ENCODE results near the gene DOCK6.

The DOCK6 gene

GRCh38 chr19:11223200-11223599 lies 39.1 kb downstream of the DOCK6 start:
- DNase-seq (ENCODE audit: low read depth in 3 of 3): no peak

DNA sequence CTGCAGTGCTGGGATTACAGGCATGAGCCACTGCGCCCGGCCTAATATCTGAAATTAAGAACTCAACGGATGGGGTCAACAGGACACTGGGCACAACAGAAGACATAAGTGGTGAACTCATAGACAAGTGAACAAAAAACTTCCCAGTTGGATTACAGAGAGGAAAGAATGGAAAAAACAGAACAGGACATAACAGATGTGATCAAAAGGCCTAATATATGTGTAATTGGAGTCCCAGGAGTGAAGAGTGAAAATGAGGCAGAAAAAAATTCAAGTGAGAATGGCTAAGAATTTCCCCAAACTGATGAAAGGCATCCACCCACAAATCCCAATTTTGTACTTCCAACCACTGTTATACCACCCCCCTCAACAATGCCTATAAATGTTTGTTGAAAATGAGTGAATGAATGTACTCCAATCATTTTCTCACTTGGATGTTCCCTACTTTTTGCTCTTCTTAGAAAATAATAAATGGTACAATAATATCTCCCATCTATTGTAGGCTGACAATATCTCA lies 41.2 kb downstream of the DOCK6 start:
- no peak for DNase-seq (ENCODE audit: low read depth in 3 of 3)

- DNase-seq (ENCODE audit: low read depth in 3 of 3): no peak
These were observed 47.9 kb downstream of the DOCK6 start for GRCh38 chr19:11214387-11214786.

DNA sequence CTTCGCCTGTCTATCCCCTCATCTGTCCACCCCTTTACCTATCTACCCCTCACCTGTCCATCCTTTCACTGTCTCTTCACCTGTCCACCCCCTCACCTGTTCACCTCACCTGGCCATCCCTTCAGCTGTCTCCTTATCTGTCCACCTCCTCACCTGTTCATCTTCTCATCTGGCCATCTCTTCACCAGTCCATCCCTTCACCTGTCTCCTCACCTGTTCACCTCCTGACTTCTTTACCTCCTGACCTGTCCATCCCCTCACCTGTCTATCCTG lies 51.7 kb downstream of the DOCK6 start:
- no peak for DNase-seq (ENCODE audit: low read depth in 3 of 3)

DNA sequence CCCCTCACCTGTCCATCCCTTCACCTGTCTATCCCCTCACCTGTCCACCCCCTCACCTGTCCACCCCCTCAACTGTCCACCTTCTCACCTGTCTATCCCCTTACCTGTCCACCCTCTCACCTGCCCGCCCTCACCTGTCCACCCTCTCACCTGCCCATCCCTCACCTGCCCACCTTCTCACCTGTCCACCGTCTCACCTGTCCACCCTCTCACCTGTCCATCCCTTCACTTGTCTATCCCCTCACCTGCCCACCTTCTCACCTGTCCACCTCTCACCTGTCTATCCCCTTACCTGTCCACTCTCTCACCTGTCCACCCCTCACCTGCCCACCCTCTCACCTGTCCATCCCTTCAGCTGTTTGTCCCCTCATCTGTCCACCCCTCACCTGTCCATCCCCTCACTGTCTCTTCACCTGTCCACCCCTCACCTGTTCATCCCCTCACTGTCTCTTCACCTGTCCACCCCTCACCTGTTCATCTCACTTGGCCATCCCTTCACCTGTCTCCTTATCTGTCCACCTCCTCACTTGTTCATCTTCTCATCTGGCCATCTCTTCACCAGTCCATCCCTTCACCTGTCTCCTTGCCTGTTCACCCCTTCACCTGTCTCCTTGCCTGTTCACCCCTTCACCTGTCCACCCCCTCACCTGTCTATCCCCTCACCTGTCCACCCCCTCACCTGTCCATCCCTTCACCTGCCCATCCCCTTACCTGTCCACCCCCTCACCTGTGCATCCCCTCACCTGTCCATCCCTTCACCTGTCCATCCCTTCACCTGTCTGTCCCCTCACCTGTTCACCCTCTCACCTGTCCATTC lies 52.3 kb downstream of the DOCK6 start:
- no peak for DNase-seq (ENCODE audit: low read depth in 3 of 3)

GRCh38 chr19:11208561-11209471 lies 53.5 kb downstream of the DOCK6 start:
- DNase-seq (ENCODE audit: low read depth in 3 of 3): no peak

DNA sequence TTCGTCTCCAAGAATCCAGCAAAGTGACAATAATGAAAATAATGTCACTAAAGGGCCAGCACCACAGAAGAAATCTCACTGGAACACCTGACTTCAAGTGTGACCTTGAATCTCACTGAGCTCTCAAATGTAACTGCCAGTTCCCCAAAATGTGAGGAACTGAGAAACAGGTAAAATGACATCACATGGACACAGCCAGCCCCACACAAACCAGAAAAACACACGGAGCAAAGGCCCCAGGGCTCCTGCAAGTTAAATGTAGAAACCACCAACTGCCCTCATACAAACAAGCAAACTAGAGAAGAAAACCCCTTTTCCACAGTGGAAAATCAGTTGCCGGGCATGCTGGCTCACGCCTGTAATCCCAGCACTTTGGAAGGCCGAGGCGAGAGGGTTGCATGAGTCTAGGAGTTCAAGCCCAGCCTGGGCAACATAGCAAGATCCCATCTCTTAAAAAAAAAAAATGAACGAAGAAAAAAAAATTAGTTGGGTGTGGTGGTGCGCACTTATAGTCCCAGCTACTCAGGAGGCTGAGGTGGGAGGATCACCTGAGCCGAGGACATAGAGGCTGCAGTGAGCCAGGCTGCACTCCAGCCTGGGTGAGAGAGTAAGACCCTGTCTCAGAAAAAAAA lies 56.3 kb downstream of the DOCK6 start:
- no peak for DNase-seq (ENCODE audit: low read depth in 3 of 3)

DNA sequence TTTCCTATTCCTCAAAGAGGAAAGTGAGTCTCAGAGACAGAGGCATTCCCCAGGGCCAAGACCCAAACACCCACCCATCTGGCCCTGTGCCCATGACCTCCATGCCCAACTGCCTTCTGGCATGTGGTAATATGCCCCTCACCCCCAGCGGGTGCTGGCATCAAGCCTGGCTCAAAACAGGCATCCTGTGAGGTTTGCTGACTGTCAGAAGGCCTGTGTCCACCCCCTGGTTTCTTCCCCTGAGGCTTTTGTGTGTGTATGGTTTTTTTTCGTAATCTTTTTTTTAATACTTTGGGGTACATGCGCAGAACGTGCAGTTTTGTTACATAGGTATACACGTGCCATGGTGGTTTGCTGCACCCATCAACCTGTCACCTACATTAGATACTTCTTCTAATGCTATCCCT lies 57.4 kb downstream of the DOCK6 start:
- no peak for DNase-seq (ENCODE audit: low read depth in 3 of 3)

DNA sequence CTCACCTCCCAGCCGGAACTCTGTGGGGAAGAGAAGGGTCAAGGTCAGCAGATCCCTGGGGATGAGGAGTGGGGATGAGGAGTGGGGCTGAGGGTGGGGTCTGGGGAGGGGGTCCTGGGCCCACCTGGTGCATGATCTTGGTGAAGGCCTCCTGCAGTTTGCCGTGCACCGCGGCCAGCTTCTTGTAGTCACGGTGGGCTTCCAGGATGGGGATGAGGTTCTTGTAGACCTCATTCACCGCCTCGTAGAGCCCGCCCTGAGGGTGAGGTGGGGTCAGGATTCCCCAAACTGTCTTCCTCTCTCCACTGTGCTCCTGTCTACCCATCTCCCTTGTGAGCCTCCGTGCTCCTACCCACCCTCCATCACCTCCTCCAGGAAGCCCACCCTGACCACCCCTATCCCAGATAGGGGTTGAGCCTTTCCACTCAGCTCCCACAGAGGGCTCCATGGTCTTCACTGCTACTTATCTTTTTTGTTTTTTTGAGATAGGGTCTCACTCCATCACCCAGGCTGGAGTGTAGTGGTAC lies 58.2 kb downstream of the DOCK6 start:
- no peak for DNase-seq (ENCODE audit: low read depth in 3 of 3)

DNA sequence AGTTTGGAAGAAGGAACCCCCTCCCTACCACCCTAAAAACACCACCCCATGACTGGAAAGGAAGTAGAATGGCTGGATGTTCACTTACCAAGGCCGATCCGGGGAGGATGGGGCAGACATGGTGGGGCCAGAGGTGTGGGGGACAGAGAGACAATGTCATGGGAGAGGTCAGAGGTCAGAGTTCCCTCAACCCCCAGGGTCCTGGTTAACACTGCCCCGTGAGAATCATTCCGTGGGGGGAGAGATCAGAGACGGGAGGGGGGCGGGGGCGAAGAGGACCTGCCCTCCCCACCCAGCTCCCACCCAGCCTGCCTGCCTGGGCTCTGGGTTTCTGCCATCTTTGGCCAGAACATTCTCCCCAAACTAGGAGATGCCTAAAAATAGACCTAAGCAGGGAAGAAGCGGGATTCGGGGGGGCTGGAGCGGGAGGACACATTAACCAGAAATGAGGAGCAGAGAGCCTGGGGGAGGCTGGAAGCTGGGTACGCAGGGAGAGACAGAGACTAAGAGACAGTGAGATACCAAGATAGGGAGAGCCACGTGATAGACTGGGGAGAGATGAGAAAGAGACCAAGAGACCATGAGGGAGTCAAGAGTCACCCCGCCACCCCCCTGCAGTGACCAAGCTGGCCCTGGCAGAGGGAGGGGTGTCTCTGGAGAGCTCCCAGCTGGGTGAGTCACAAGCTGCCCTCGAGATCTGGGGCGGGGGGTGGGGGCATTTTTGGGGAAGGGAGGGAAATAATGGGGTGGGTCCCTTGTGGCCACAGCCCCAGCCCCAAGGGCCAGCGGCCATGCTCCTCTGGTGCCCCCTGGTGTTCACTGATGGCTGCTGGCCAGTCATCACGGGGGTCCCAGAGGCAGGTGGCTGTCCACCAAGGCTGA lies 58.9 kb downstream of the DOCK6 start:
- DNase-seq (ENCODE audit: low read depth in 3 of 3): peak in 2 of 3 experiments; percentile 4 to 14

GRCh38 chr19:11202488-11203193 lies 59.7 kb downstream of the DOCK6 start:
- DNase-seq (ENCODE audit: low read depth in 3 of 3): no peak

GRCh38 chr19:11201791-11202190 lies 60.5 kb downstream of the DOCK6 start:
- DNase-seq (ENCODE audit: low read depth in 3 of 3): no peak

- no peak for DNase-seq (ENCODE audit: low read depth in 3 of 3)
These were observed 61.4 kb downstream of the DOCK6 start for GRCh38 chr19:11200931-11201330.

GRCh38 chr19:11200015-11200574 lies 62.2 kb downstream of the DOCK6 start:
- no peak for DNase-seq (ENCODE audit: low read depth in 3 of 3)

GRCh38 chr19:11199517-11199916 lies 62.8 kb downstream of the DOCK6 start:
- no peak for DNase-seq (ENCODE audit: low read depth in 3 of 3)

DNA sequence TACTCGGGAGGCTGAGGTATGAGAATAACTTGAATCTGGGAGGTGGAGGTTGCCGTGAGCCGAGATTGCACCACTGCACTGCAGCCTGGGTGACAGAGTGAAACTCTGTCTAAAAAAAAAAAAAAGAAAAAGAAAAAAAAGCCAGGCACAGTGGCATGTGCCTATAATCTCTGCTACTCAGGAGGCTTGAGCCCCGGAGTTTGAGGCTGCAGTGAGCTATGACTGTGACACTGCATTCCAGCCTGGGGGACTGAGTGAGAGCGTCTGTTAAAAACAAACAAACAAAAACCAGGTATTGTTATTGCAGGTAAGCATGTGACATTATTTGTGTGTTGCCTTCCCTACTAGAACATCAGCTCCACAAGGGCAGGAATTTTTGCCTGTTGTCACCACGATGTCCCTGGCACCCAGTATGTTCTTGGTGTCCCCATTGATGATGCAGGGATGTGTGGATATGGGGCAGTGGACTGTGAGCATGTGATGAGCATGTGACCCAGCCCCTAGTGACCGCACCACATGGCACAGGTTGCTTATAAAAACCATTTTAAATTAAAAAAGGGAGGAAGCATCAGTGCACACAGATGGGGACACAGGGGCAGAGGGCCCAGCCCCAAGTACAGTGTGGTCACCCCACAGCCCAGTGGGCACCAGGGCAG lies 63.4 kb downstream of the DOCK6 start:
- no peak for DNase-seq (ENCODE audit: low read depth in 3 of 3)

GRCh38 chr19:11198175-11198534 lies 64.2 kb downstream of the DOCK6 start:
- no peak for DNase-seq (ENCODE audit: low read depth in 3 of 3)

GRCh38 chr19:11197291-11198174 lies 64.8 kb downstream of the DOCK6 start, which contains the start of gene KANK2:
KANK2 (minus strand) TSS chr19:11197545; CDS start chr19:11194511, 3,034 bp downstream.
- DNase-seq (ENCODE audit: low read depth in 3 of 3): peak; percentile 33 to 74 (median 62)

Data from stimulated activated CD4-positive, alpha-beta T cell treated with anti-CD3 and anti-CD28 coated beads, TNF-alpha, amount 100 ng/mL, for 24 hours (primary cell).